HepG2 (cell line): Measurements from ENCODE around the gene IL22RA1. TPM values are rescaled to one million over a fixed set of nuclear protein-coding genes. Genes with fewer than 3 reads are reported as not detected.
A peak's percentile ranks its signal among the peaks of the same experiment; 100 is the strongest.

ENCODE experiments used
- KLF12 ChIP-seq: sonication (generic); formaldehyde crosslinking; IDR thresholded peaks from 2 replicates; pipeline ENCODE4 v1.4.0; 2020; ENCODE audit warnings: missing genetic modification reagents, borderline replicate concordance
- MYC ChIP-seq: sonication (generic); formaldehyde crosslinking; IDR thresholded peaks from 2 replicates; pipeline ENCODE4 v1.9.0; 2021; ENCODE audit warnings: missing genetic modification reagents, borderline replicate concordance
- NCOA2 ChIP-seq: sonication (generic); formaldehyde crosslinking; IDR thresholded peaks from 2 replicates; pipeline ENCODE4 v1.8.0; 2022; ENCODE audit warnings: inconsistent platforms
- NFATC3 ChIP-seq: sonication (generic); formaldehyde crosslinking; IDR thresholded peaks from 2 replicates; pipeline ENCODE4 v1.5.1; 2020; ENCODE audit warnings: mild to moderate bottlenecking, missing genetic modification reagents
- NFYC ChIP-seq: IDR thresholded peaks from 2 replicates; pipeline ENCODE4 v1.6.1; 2016; ENCODE audit warnings: missing genetic modification reagents, missing compliant biosample characterization
- PCBP1 ChIP-seq: fragments of 200-400 bp; formaldehyde crosslinking; IDR thresholded peaks from 2 replicates; pipeline ENCODE4 v1.6.1; 2017; ENCODE audit warnings: mild to moderate bottlenecking, low read depth, low read length, borderline replicate concordance
- PHF8 ChIP-seq: sonication (generic); formaldehyde crosslinking; IDR thresholded peaks from 2 replicates; pipeline ENCODE4 v1.5.0; 2020; ENCODE audit warnings: missing genetic modification reagents
- RNF2 ChIP-seq: fragments of 450-650 bp; conservative IDR thresholded peaks from 2 replicates; pipeline ENCODE4 v1.6.1; 2016; ENCODE audit warnings: low read depth
- ZNF34 ChIP-seq: sonication (generic); formaldehyde crosslinking; IDR thresholded peaks from 2 replicates; pipeline ENCODE4 v1.4.0; 2020; ENCODE audit warnings: mild to moderate bottlenecking, missing genetic modification reagents, borderline replicate concordance
- ZNF430 ChIP-seq: sonication (generic); formaldehyde crosslinking; IDR thresholded peaks from 2 replicates; pipeline ENCODE4 v1.9.0; 2021; ENCODE audit warnings: mild to moderate bottlenecking, missing genetic modification reagents
- ZNF672 ChIP-seq: sonication (generic); formaldehyde crosslinking; IDR thresholded peaks from 2 replicates; pipeline ENCODE4 v1.8.1; 2022; ENCODE audit warnings: missing genetic modification reagents
- ZNF841 ChIP-seq: sonication (generic); formaldehyde crosslinking; IDR thresholded peaks from 2 replicates; pipeline ENCODE4 v1.8.1; 2023; ENCODE audit warnings: missing genetic modification reagents, borderline replicate concordance
- polyA plus RNA-seq, 8 experiments: library from polyadenylated mRNA; depleted of rRNA in 3 of 8; stranded (reverse) in 7 of 8; unstranded in 1 of 8; fragments of >200 nt; fragmentation: Illumina TruSeq in 4 of 8; extraction: Trizol in 4 of 8; gene quantifications; 2 replicates each; pipeline versions ENCODE4 v1.2.1 to v1.2.3, GENCODE V29; 2011 to 2016; ENCODE audit warnings: low read depth in 4 of 8, missing spikeins in 1 of 8, mixed read lengths in 1 of 8; ENCODE audit not compliant: insufficient read depth in 1 of 8
- total RNA-seq, 5 experiments: library from RNA; depleted of rRNA; stranded (reverse); fragments of >200 nt; fragmentation: Illumina TruSeq; extraction: Trizol; gene quantifications; 2 replicates each; pipeline ENCODE4 v1.2.3, GENCODE V29; 2016; ENCODE audit warnings: low read depth in 1 of 5
- TF ChIP-seq, protein P1 (sequence below): sonication (generic); formaldehyde crosslinking; IDR thresholded peaks from 2 replicates; pipeline ENCODE4 v1.4.0; 2020; ENCODE audit warnings: missing genetic modification reagents, borderline replicate concordance
- TF ChIP-seq, protein P2 (sequence below): sonication (generic); formaldehyde crosslinking; IDR thresholded peaks from 2 replicates; pipeline ENCODE4 v1.9.0; 2021; ENCODE audit warnings: missing genetic modification reagents, borderline replicate concordance
- TF ChIP-seq, protein P3 (sequence below): sonication (generic); formaldehyde crosslinking; conservative IDR thresholded peaks from 2 replicates; pipeline ENCODE4 v1.4.0; 2020; ENCODE audit warnings: mild to moderate bottlenecking, missing genetic modification reagents, moderate library complexity
- TF ChIP-seq, protein P4 (sequence below): sonication (generic); formaldehyde crosslinking; IDR thresholded peaks from 2 replicates; pipeline ENCODE4 v1.4.0; 2020; ENCODE audit warnings: missing genetic modification reagents
- TF ChIP-seq, protein P5 (sequence below): sonication (generic); formaldehyde crosslinking; IDR thresholded peaks from 2 replicates; pipeline ENCODE4 v1.5.0; 2020; ENCODE audit warnings: missing genetic modification reagents

Gene IL22RA1
- total and polyA plus RNA-seq, 2 of the 13 experiments (the other 11 are each of a cell fraction or from before 2014, with no cell fraction given): 4.4 to 10.2 TPM

DNA sequence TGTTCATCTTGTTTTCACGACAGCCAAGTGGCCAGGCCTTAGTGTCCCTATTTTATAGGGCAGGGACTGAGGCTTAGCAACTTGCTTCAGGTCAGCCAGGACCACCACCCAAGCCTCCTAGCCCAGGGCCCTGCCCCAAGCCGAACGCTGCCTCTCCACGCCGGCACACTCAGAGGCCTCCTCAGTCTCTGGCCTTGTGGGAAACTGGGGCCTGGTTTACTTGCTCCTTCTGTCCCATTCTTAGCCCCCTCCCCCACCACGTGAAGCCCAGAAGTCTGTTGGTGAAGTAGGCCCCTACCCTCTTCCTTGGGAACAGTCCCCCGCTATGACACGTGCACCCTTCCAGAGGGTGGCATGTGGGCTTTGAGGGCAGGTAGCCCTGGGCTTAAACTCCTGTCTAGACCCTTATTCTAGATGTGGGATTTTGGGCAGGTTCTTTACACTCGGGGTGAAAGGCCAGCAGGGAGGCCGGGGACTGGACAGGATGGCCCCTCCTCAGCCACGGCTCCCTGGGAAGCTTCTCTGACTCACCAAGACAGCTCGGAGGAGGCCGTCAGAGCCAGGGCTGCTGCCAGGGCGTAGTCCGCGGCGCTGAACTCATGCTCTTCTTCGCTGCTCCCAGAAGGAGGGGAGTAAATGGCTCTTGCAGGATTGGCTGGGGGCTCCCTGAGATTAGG, 35.3 kb downstream of the IL22RA1 start (continued):
- no peak for TF ChIP-seq PCBP1
- TF ChIP-seq, protein P1, sequence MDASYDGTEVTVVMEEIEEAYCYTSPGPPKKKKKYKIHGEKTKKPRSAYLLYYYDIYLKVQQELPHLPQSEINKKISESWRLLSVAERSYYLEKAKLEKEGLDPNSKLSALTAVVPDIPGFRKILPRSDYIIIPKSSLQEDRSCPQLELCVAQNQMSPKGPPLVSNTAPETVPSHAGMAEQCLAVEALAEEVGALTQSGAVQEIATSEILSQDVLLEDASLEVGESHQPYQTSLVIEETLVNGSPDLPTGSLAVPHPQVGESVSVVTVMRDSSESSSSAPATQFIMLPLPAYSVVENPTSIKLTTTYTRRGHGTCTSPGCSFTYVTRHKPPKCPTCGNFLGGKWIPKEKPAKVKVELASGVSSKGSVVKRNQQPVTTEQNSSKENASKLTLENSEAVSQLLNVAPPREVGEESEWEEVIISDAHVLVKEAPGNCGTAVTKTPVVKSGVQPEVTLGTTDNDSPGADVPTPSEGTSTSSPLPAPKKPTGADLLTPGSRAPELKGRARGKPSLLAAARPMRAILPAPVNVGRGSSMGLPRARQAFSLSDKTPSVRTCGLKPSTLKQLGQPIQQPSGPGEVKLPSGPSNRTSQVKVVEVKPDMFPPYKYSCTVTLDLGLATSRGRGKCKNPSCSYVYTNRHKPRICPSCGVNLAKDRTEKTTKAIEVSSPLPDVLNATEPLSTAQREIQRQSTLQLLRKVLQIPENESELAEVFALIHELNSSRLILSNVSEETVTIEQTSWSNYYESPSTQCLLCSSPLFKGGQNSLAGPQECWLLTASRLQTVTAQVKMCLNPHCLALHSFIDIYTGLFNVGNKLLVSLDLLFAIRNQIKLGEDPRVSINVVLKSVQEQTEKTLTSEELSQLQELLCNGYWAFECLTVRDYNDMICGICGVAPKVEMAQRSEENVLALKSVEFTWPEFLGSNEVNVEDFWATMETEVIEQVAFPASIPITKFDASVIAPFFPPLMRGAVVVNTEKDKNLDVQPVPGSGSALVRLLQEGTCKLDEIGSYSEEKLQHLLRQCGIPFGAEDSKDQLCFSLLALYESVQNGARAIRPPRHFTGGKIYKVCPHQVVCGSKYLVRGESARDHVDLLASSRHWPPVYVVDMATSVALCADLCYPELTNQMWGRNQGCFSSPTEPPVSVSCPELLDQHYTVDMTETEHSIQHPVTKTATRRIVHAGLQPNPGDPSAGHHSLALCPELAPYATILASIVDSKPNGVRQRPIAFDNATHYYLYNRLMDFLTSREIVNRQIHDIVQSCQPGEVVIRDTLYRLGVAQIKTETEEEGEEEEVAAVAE: no peak
- TF ChIP-seq, protein P2, sequence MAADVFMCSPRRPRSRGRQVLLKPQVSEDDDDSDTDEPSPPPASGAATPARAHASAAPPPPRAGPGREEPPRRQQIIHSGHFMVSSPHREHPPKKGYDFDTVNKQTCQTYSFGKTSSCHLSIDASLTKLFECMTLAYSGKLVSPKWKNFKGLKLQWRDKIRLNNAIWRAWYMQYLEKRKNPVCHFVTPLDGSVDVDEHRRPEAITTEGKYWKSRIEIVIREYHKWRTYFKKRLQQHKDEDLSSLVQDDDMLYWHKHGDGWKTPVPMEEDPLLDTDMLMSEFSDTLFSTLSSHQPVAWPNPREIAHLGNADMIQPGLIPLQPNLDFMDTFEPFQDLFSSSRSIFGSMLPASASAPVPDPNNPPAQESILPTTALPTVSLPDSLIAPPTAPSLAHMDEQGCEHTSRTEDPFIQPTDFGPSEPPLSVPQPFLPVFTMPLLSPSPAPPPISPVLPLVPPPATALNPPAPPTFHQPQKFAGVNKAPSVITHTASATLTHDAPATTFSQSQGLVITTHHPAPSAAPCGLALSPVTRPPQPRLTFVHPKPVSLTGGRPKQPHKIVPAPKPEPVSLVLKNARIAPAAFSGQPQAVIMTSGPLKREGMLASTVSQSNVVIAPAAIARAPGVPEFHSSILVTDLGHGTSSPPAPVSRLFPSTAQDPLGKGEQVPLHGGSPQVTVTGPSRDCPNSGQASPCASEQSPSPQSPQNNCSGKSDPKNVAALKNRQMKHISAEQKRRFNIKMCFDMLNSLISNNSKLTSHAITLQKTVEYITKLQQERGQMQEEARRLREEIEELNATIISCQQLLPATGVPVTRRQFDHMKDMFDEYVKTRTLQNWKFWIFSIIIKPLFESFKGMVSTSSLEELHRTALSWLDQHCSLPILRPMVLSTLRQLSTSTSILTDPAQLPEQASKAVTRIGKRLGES (CRISPR knock-in tag): no peak
- no peak for TF ChIP-seq ZNF841 (CRISPR knock-in tag)
- no peak for TF ChIP-seq NFATC3 (CRISPR knock-in tag)
- no peak for TF ChIP-seq KLF12 (CRISPR knock-in tag)
- TF ChIP-seq ZNF430 (CRISPR knock-in tag): peak; percentile 43; the same call in 1 of the 2 replicates
- TF ChIP-seq NFYC (CRISPR knock-in tag): no peak
- peak; percentile 18; the same call in 1 of the 2 replicates for TF ChIP-seq MYC (CRISPR knock-in tag)
- TF ChIP-seq, protein P3, sequence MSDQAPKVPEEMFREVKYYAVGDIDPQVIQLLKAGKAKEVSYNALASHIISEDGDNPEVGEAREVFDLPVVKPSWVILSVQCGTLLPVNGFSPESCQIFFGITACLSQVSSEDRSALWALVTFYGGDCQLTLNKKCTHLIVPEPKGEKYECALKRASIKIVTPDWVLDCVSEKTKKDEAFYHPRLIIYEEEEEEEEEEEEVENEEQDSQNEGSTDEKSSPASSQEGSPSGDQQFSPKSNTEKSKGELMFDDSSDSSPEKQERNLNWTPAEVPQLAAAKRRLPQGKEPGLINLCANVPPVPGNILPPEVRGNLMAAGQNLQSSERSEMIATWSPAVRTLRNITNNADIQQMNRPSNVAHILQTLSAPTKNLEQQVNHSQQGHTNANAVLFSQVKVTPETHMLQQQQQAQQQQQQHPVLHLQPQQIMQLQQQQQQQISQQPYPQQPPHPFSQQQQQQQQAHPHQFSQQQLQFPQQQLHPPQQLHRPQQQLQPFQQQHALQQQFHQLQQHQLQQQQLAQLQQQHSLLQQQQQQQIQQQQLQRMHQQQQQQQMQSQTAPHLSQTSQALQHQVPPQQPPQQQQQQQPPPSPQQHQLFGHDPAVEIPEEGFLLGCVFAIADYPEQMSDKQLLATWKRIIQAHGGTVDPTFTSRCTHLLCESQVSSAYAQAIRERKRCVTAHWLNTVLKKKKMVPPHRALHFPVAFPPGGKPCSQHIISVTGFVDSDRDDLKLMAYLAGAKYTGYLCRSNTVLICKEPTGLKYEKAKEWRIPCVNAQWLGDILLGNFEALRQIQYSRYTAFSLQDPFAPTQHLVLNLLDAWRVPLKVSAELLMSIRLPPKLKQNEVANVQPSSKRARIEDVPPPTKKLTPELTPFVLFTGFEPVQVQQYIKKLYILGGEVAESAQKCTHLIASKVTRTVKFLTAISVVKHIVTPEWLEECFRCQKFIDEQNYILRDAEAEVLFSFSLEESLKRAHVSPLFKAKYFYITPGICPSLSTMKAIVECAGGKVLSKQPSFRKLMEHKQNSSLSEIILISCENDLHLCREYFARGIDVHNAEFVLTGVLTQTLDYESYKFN: no peak
- TF ChIP-seq, protein P4, sequence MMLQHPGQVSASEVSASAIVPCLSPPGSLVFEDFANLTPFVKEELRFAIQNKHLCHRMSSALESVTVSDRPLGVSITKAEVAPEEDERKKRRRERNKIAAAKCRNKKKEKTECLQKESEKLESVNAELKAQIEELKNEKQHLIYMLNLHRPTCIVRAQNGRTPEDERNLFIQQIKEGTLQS (CRISPR knock-in tag): no peak
- TF ChIP-seq, protein P5, sequence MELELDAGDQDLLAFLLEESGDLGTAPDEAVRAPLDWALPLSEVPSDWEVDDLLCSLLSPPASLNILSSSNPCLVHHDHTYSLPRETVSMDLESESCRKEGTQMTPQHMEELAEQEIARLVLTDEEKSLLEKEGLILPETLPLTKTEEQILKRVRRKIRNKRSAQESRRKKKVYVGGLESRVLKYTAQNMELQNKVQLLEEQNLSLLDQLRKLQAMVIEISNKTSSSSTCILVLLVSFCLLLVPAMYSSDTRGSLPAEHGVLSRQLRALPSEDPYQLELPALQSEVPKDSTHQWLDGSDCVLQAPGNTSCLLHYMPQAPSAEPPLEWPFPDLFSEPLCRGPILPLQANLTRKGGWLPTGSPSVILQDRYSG (CRISPR knock-in tag): no peak
- no peak for TF ChIP-seq ZNF34 (CRISPR knock-in tag)
- no peak for TF ChIP-seq RNF2
- TF ChIP-seq ZNF672 (CRISPR knock-in tag): no peak
- 0 out of 2 replicates have a peak, but pooled peaks have one; percentile 38 for TF ChIP-seq PHF8 (CRISPR knock-in tag)
- no peak for TF ChIP-seq NCOA2 (CRISPR knock-in tag)
